Measurements from ENCODE around the gene SNX24. TPM values are rescaled to one million over a fixed set of nuclear protein-coding genes. Genes with fewer than 3 reads are reported as not detected.
"Not testable (repeated sequence)": the region's sequence is repeated elsewhere in the genome, so short reads cannot be mapped to it uniquely, and the experiment has no call there.

Gene SNX24
- polyA plus RNA-seq, 1 donor, result 30.0 TPM

- no peak for DNase-seq
Measured at GRCh38 chr5:122965111-122965510, 119.7 kb downstream of the SNX24 start.

- no peak for DNase-seq
Measured at GRCh38 chr5:122967085-122967484, 121.7 kb downstream of the SNX24 start.

- DNase-seq, result no peak
Measured at GRCh38 chr5:122967625-122968024, 122.2 kb downstream of the SNX24 start.

- DNase-seq, result not testable (repeated sequence)
Measured at GRCh38 chr5:122968056-122968455, 122.6 kb downstream of the SNX24 start.

- DNase-seq, result no peak
Measured at GRCh38 chr5:122971333-122971732, 125.9 kb downstream of the SNX24 start.

- DNase-seq, result no peak
Measured at GRCh38 chr5:122972877-122973276, 127.5 kb downstream of the SNX24 start.

- DNase-seq, result not testable (repeated sequence)
Measured at GRCh38 chr5:122973759-122974158, 128.3 kb downstream of the SNX24 start.

- not testable (repeated sequence) for DNase-seq
Measured at GRCh38 chr5:122974251-122974650, 128.8 kb downstream of the SNX24 start.

GRCh38 chr5:122977319-122977718, 131.9 kb downstream of the SNX24 start:
- no peak for DNase-seq

- no peak for DNase-seq
Measured at GRCh38 chr5:122978068-122978467, 132.7 kb downstream of the SNX24 start.

- DNase-seq, result no peak
Measured at GRCh38 chr5:122978644-122979297, 133.4 kb downstream of the SNX24 start.

- no peak for DNase-seq
Measured at GRCh38 chr5:122981846-122982245, 136.4 kb downstream of the SNX24 start.

GRCh38 chr5:122982376-122982775, 137.0 kb downstream of the SNX24 start:
- DNase-seq, result no peak

- no peak for DNase-seq
Measured at GRCh38 chr5:122984425-122984824, 139.0 kb downstream of the SNX24 start.

GRCh38 chr5:122985006-122985700, 139.7 kb downstream of the SNX24 start:
- DNase-seq, result no peak

- DNase-seq, result no peak
Measured at GRCh38 chr5:122985954-122986721, 140.7 kb downstream of the SNX24 start.

- DNase-seq, result no peak
Measured at GRCh38 chr5:122996091-122996490, 150.7 kb downstream of the SNX24 start.

GRCh38 chr5:122997294-122997693, 151.9 kb downstream of the SNX24 start:
- DNase-seq, result no peak

- no peak for DNase-seq
Measured at GRCh38 chr5:122999947-123000563, 154.6 kb downstream of the SNX24 start.

GRCh38 chr5:123000731-123001130, 155.3 kb downstream of the SNX24 start:
- DNase-seq, result no peak

- DNase-seq, result no peak
Measured at GRCh38 chr5:123001808-123002207, 156.4 kb downstream of the SNX24 start.

GRCh38 chr5:123007182-123007581, 161.8 kb downstream of the SNX24 start:
- DNase-seq, result no peak

- DNase-seq, result no peak
Measured at GRCh38 chr5:123007754-123008153, 162.3 kb downstream of the SNX24 start.

Measured in left kidney (tissue), 2 donors.